HG02798 (cell line): Measurements from ENCODE around the gene PDGFRB.

Experiments
- ATAC-seq: cut with Tn5 transposase; IDR thresholded peaks from one replicate; pipeline ENCODE4 v1.9.1; 2021; ENCODE audit warnings: mild to moderate bottlenecking; ENCODE audit not compliant: unreplicated experiment, poor library complexity

PDGFRB gene

DNA sequence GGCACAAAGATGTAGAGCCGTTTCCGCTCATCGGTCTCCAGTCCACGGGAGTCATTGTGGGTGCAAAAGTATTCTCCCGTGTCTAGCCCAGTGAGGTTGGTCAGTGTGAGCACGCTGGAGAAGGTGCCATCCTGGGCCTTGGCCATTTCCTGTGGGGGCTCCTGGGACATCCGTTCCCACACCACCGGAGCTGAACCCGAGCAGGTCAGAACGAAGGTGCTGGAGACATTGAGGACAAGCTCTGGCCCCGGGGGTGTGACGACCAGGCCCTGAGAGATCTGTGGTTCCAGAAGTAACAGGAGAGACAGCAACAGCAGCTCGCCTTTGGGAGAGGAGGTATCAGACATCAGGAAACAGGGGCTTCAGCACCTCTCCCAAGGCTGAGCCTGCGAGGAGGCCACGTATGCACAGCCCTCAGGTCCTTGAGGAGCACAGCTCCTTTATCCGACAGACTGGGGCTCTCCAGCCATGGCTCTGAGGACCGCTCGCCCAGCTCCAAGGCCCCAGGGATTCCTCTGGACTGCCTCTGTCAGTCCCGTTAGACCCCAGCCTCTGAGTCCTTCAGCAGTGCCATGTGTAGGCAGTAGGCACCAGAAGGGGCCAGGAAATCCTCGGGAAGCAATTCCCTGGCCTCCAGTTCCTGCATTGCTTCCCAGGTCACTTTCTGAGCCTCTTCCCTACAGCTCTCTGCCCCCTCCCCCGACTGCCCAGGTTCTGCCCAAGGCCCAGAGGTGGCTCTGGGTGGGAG is 19.9 kb downstream of the PDGFRB start:
- no peak for ATAC-seq

DNA sequence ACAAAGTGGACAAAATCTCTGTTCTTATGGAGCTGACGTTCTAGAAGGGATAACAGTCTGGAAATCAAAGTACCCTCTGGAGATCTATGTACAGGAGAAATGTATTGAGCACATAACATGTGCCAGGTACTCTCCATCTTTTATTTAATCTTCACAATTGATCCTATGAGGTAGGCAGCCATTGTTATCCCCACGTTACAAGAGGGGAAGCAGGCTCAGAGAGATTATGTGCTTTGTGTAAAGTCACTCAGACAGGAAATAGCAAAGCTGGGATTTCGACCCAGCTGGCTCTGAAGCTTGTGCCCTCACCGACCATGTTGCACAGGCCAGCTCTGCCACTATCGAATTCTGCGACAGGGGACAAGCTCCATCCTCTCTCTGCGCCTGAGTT is 21.5 kb downstream of the PDGFRB start:
- ATAC-seq: no peak

DNA sequence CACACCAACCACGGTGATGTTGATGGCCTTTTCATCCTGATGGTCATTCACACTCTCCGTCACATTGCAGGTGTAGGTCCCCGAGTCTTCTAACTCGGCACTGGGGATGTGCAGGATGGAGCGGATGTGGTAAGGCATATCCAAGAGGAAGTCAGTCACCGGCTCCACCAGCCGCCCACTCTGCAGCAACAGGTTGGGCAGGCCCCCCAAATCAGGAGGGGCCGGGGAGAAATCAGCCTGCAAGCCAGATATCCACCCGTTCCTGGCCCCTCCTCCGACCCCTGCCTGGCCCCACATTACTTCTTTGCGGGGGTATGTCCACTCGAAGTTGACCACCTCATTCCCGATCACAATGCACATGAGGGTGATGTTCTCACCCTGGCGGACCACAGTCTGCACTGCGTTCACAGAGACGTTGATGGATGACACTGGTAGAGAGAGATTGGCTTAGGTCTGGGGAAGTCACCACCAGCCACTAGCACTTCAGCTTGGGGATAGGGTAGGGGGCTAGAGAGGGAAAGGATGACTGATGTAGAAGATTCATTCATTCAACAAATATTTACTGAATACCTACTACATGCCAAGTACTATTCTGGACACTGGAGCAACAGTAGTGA is 22.0 kb downstream of the PDGFRB start:
- ATAC-seq: no peak

DNA sequence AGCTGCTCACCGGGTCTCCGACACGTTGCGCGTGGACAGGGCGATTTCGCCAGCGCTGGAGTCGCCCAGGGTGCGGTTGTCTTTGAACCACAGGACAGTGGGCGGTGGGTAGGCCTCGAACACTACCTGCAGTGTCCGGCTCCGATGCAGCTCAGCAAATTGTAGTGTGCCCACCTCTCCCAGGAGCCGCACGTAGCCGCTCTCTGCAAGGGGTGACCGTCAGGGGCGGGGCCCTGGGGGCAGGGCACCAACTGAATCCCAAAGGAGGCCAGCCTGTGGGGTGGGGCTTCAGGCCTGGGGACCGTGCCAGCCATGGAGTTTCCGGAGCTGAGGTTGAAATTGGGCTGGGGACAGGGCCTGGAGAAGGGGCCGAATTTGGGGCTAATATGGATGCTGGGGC is 22.9 kb downstream of the PDGFRB start:
- ATAC-seq: no peak

DNA sequence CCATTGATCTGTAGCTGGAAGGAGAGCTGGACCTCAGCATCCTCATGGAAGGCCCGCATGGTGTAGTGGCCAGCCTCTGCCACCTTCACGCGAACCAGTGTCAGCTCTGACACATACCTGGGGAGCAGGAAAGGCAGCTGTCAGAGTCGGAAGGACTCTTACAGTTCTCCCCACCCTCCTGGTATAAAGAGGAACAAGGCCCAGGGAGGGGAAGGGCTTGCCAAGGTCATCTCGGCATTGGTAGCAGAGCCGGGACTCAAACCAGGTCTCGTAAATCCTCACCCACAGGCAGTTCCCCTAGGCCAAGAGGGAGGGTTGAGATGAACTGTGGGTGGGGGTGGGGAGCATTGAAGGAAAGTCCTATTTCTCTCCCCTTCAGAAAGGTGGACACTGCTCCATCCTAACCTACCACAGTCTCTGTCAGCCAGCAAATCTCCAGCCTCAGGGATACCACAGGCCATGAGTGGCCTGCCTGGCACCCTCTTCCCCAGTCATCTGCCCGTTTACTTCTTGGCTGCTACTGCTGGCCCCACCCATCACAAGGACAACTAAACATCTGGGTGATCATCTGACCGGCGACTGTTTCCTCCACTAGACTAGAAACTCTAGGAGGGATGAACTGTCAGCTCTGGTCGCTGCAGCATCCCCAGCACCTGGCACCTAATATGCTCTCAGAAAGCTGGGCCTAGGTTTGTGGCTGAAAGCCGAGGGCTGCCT is 23.5 kb downstream of the PDGFRB start:
- no peak for ATAC-seq

DNA sequence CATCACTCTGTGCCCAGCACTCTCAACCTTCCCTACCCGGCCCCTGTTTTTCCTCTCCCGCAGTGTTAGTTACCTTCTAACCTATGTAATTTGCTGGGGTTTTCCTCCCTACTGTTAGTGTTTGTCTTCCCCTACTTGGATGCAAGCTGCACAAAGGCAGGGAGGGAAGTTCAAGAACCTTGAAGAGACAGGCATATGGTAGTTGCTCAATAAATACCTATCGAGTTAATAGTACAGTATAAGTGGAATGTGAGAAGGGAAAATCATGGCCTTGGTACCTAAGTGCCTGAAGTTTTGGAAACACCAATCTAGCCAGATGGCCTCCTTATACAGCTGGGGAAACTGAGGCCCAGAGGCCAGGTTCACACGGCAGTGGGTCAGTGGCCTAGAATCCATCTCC is 24.2 kb downstream of the PDGFRB start:
- no peak for ATAC-seq

DNA sequence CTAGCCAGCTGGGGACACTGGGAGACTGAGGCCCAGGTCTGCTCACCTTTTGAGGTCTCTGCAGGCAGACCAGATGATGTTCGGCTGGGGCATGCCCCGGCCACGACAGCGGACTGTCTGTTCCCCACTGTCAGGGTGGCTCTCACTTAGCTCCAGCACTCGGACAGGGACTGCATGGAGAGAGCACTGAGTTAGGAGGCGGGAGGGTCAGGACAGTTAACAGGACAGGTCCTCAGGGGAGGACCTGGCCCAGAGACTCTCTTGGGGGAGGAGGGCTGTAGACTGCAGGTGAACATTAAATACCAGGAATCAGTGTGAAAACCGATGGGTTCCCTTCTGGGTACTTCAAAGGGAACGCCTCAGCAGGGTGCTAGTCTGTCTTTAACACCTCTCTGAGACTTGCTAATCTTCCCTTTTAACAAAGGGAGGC is 25.1 kb downstream of the PDGFRB start:
- ATAC-seq: no peak

DNA sequence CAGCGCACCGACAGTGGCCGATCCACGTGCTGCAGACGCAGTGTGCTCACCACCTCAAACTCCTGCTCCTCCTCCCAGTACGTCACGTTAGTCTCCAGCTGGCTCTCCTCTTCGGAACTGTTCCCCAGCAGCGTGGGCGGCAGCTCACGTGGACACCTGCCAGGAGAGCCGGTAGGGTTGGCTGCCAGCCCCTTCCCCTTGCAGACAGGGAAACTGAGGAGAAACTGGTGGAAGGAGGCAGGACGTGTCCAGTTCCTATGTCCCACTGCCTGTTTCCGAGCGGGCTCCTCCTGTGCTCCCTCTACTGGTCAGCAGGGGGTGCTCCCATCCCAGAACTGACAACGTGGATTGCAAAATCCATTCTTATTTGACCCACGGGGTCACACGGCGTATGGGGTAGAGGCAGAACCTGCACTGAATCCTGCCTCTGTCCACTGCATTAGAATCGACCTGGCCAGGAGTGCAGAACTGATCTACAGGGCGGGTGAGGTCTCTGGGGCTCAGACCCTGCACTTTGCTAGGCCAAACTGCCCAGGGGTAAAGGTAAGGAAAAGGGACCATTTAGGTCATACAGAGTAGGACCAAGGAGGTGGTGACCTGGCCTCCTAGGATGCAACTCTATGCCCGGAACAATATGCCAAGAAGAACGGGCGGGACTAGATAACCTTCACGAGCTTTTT is 25.7 kb downstream of the PDGFRB start:
- ATAC-seq: peak; percentile 49

DNA sequence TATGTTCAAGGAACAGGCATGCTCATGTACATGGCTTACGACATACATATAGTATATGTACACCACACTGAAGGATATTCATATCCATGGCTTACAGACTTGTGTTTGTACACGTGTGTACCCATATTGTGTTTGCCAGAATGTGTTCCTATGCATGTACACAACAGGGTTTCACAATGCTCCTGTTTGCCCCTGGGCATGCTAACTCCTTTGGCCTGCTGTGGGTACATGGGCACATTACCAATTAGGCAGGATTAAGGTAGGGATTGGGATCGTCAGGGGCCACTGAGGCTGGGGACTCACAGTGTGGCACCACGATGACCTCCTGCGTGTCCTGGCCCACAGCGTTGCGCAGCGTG is 26.2 kb downstream of the PDGFRB start:
- no peak for ATAC-seq

DNA sequence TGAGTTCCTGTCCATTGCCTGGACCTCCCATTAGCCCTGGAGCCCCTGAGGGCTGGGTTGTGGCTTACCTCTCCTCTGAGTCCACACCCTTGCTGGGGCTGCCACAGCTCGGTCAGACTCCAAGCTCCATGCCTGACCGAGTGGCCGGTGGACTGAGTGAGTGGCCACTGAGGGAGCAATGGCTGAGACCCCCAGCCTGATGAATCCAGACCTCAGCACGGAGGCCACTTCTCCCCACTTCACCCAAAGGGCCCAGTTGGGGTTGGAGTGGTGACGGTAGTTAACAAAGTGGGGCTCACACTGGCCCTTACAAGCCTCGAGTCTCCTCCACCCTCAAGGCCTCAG is 28.8 kb downstream of the PDGFRB start:
- ATAC-seq: no peak

DNA sequence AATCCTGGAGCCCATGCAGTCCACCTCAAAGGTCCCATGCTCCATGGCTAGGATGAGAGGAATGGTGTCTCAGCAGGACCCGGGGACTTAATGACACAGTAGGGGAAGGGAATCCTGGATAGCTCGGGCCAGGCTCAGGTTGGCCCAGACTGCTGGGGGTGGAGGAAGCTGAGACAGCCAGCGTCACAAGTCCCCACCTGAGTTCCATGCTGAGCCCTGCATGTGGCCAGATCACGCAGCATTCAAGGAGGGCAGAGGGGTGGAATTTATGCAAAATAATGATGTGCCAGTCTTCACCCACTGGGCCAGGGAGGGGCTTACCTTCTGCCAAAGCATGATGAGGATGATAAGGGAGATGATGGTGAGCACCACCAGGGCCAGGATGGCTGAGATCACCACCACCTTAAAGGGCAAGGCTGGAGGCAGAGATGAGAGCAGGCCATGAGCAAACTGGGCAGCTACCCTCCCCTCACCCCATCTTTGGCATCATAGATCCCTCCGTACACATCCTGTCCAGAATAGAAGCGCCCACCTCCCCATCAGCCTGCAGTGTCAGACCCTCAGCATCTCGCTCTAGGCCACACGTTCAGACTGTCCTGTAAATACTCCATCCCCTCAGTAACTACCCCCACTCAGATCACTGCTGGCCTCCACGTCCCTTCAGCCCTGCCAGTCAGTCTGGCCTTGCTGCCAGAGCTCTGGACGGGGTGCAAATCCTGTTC is 29.3 kb downstream of the PDGFRB start:
- no peak for ATAC-seq

DNA sequence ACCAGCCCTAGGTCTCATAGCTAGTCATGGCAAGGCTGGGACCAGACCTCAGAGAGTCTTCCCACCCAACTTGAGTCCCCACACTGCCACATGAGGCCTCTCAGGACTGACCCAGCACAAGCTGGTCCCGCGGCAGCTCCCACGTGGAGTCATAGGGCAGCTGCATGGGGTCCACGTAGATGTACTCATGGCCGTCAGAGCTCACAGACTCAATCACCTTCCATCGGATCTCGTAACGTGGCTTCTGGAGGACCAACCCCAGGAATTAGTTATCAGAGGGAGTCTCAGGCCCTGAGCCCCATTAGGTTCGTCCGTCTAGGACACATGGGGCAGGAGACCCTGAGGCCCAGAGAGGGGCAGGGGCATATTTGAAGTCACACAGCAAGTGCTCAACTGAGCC is 30.3 kb downstream of the PDGFRB start:
- no peak for ATAC-seq

DNA sequence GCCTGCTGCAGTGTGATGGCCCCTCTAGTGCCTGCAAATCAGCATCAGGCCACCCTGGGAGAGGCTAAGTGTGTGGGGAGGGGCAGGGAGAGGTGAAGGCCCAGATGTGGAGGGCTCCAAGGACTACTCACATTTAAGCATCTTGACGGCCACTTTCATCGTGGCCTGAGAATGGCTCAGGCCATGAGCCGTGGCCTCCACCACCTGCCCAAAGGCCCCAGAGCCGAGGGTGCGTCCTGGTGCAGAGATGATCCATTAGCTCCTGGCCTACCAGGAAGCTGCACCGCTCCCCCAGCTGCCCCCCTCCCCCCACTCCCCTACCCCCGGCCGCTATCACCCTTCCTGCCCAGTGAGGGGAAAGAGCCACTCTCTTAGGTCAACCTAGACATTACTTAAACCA is 31.0 kb downstream of the PDGFRB start:
- no peak for ATAC-seq

DNA sequence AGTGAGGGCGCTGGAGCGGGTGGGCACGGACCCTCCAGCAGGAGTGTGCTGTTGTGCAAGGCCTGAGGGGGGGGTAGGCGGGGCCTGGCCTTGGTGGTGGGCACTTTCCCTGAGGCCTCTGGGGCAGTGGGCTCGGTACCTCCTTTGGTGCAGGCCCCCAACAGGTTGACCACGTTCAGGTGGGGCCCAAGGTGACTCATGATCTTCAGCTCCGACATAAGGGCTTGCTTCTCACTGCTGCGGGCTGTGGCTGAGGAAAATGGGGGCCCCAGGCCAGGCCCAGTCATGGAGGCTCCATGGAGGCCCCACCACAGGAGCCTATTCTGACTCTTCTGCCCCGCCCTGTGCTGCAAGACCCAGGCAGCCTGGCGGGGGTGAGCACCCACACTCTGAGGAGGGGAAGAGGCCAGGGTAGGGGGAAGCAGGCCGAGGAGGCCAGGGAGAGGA is 31.5 kb downstream of the PDGFRB start:
- no peak for ATAC-seq

DNA sequence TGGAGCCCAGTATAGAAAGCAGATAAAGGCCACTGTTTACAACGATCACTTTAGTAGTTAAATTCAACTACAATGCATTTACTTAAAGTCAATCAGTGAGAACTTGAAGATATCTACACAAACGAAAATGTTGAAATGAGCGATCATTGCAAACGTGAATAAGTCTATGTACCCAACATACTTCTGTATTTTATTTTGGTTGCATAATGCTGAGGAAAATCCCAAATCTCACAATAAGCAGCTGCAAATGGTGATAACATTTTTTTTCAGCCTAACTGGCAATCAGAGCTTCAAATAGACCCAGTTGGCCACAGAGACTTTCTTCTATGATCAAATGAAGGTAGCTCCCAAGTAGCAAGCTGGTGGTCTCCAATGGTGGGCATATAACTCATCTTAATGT is 32.1 kb downstream of the PDGFRB start:
- ATAC-seq: no peak

DNA sequence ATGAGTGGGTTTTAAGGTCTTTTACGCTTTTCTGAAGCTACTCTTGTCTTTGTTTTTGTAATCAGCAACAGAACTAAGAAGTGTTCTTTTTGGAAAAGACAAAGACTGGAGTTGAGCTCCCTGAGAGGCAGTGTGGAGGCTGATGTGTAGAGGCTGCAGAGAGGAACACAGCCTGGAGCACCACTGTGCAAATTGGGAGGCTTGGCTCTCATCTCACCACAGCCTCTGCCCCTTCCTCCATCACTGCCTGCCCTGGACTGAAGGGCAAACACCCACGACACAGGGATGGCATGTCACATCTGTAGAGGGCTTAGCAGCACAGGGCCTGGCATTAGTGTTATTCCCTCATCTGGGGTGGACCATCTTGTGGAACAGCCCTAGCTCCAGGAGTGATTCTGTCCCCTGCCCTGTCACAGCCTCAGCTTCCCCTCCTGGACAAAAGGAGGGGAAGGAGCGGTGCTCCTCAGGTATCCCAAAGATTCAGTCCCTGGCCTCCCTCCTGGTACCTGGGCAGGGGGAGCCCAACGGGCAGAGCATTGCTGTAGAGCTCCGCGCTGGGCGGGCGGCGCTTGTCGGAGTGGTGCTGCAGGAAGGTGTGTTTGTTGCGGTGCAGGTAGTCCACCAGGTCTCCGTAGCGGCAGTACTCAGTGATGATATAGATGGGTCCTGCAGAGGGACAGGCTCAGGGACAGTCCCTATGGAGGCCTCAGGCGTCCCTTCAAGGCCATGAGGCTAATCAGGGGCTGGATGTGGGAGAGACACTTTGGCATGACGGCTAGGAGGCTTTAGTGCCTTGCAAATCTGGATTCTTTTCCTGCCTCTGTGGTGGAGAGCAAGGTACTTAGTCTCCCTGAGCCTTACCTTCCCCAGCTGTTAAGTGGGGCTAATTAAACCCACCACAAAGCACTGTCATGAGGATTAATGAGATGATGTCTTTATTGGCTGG is 32.8 kb downstream of the PDGFRB start:
- ATAC-seq: no peak

DNA sequence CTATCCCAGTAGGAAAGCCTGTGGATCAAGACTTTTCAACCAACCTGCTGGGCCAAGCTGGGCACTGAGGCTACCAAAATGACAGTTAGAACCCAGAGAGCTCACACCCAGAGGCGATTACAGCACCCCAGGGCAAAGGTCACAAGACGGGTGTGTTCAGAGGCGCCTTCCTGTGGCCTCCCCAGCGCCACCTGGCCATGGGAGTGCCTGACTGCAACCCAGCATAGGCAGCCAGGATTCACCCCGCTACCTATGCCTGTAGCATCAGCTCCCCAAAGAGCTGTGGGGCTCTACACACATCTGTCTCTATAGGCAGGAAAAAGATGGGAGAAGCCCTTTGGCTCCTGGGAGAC is 33.5 kb downstream of the PDGFRB start:
- ATAC-seq: peak; percentile 55

DNA sequence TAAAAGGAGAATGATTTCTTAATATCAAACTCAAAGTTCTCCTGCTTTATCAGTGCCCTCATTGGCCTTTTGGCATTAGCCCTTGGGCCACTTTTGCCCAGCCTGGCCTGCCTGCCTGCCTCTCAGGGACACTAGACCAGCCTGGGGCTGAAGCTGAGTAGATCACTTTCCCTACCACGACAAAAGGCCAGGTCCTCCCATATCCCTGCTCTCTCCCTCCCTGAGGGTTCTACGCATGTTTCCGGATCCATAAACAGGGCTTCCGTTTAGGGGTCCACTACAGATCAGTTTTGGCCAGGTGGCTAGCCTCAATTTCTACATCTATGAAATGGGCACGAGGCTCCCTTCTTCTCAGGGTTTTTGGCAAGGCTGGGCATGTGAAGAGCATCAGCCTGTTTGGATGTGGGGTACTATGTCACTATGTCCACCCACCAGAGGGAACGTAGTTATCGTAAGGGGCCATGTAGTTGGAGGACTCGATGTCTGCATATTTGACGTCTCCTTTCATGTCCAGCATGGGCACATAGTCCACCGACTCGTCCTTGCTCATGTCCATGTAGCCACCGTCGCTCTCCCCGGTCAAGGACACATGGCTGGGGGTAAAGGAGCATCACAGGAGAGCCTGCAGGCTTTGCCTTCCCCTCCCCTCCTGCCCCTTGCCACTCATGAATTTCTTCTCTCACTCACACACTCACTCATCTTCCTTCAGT is 34.0 kb downstream of the PDGFRB start:
- no peak for ATAC-seq
